Fibroblast of lung (primary cell): ENCODE results near the gene TSHZ2. TPM values are rescaled to one million over a fixed set of nuclear protein-coding genes. Genes with fewer than 3 reads are reported as not detected.

Experiments
- DNase-seq, 2 donors: peaks; one replicate each; pipeline versions ENCODE4 v3.0.0 to v3.0.0-alpha.2; 2010; ENCODE audit warnings: low read depth in 2 of 2
- H2AFZ ChIP-seq: 2 replicates; pipeline ENCODE4 v1.5.1; 2012; ENCODE audit warnings: low read length, control low read depth, inconsistent platforms
- H3K27ac ChIP-seq: 2 replicates; pipeline ENCODE4 v1.5.1; 2011; ENCODE audit warnings: low read length, control low read depth; ENCODE audit not compliant: insufficient read depth
- H3K27me3 ChIP-seq: 2 replicates; pipeline ENCODE4 v1.5.1; 2011; ENCODE audit warnings: mild to moderate bottlenecking, low read length; ENCODE audit not compliant: control insufficient read depth, insufficient read depth
- H3K36me3 ChIP-seq: 2 replicates; pipeline ENCODE4 v1.5.1; 2011; ENCODE audit warnings: low read length; ENCODE audit not compliant: control insufficient read depth, insufficient read depth
- H3K4me1 ChIP-seq: 2 replicates; pipeline ENCODE4 v1.5.1; 2011; ENCODE audit warnings: low read length; ENCODE audit not compliant: control insufficient read depth, insufficient read depth; ENCODE audit errors: extremely low read depth
- H3K4me2 ChIP-seq: 2 replicates; pipeline ENCODE4 v1.5.1; 2011; ENCODE audit warnings: low read length, control low read depth; ENCODE audit not compliant: insufficient read depth; ENCODE audit errors: extremely low read depth
- H3K4me3 ChIP-seq, 4 experiments: fragments of 200-600 bp in 1 of 4; sonication (generic) in 1 of 4; replicated peaks in 1 of 4; 2 replicates each; pipeline ENCODE4 v1.5.1; 2011 to 2016; ENCODE audit warnings: low read length in 4 of 4, low read depth in 3 of 4, mild to moderate bottlenecking in 3 of 4, control low read depth in 2 of 4, inconsistent platforms in 1 of 4, mixed read lengths in 1 of 4; ENCODE audit not compliant: insufficient read depth in 1 of 4; ENCODE audit errors: control extremely low read depth in 1 of 4
- H3K79me2 ChIP-seq: 2 replicates; pipeline ENCODE4 v1.5.1; 2012; ENCODE audit warnings: mild to moderate bottlenecking, low read length, inconsistent platforms; ENCODE audit not compliant: control insufficient read depth, insufficient read depth
- H3K9ac ChIP-seq: 2 replicates; pipeline ENCODE4 v1.5.1; 2011; ENCODE audit warnings: mild to moderate bottlenecking, low read length, control low read depth; ENCODE audit not compliant: insufficient read depth
- H3K9me3 ChIP-seq: 2 replicates; pipeline ENCODE4 v1.5.1; 2012; ENCODE audit warnings: low read depth, low read length; ENCODE audit not compliant: control insufficient read depth, insufficient read depth
- H4K20me1 ChIP-seq: 2 replicates; pipeline ENCODE4 v1.5.1; 2011; ENCODE audit warnings: low read length; ENCODE audit not compliant: control insufficient read depth, insufficient read depth; ENCODE audit errors: extremely low read depth
- EZH2 ChIP-seq: IDR thresholded peaks from 2 replicates; pipeline ENCODE4 v1.5.1; 2012; ENCODE audit warnings: low read length, control low read depth, mild to moderate bottlenecking; ENCODE audit errors: missing control alignments
- polyA plus RNA-seq, 2 donors: library from polyadenylated mRNA; depleted of rRNA in 1 of 2; stranded (reverse) in 1 of 2; unstranded in 1 of 2; fragments of >200 nt; gene quantifications; 2 replicates each; pipeline ENCODE4 v1.2.1, GENCODE V29; 2011 to 2012; ENCODE audit warnings: missing spikeins in 1 of 2
- total RNA-seq: library from RNA; depleted of rRNA; stranded (reverse); fragments of >200 nt; gene quantifications from 2 replicates; pipeline ENCODE4 v1.2.1, GENCODE V29; 2014
- TF ChIP-seq, protein P1 (sequence below), 2 donors: IDR thresholded peaks in 1 of 2; conservative IDR thresholded peaks in 1 of 2; 1 replicate in 1 of 2; 2 replicates in 1 of 2; pipeline ENCODE4 v1.5.1; 2011 to 2012; ENCODE audit warnings: low read length in 2 of 2, control low read depth in 1 of 2, inconsistent platforms in 1 of 2, low read depth in 1 of 2, mild to moderate bottlenecking in 1 of 2

The TSHZ2 gene
- total and polyA plus RNA-seq, 2 donors (not counting 1 experiment from before 2014, with no cell fraction given), result 0.15 to 2.6 TPM

GRCh38 chr20:53097791-53098190 is 125.6 kb downstream of the TSHZ2 start:
- TF ChIP-seq, protein P1, sequence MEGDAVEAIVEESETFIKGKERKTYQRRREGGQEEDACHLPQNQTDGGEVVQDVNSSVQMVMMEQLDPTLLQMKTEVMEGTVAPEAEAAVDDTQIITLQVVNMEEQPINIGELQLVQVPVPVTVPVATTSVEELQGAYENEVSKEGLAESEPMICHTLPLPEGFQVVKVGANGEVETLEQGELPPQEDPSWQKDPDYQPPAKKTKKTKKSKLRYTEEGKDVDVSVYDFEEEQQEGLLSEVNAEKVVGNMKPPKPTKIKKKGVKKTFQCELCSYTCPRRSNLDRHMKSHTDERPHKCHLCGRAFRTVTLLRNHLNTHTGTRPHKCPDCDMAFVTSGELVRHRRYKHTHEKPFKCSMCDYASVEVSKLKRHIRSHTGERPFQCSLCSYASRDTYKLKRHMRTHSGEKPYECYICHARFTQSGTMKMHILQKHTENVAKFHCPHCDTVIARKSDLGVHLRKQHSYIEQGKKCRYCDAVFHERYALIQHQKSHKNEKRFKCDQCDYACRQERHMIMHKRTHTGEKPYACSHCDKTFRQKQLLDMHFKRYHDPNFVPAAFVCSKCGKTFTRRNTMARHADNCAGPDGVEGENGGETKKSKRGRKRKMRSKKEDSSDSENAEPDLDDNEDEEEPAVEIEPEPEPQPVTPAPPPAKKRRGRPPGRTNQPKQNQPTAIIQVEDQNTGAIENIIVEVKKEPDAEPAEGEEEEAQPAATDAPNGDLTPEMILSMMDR (conservative IDR thresholded peaks at IDR 0.05 in 1 of 2, IDR thresholded peaks at IDR 0.05 in 1 of 2; ENCODE audit: low read depth in 1 of 2, low read length in 2 of 2), result no peak
- no peak for TF ChIP-seq EZH2
- H4K20me1 ChIP-seq, result no peaks in the 10 kb centered on the region
- H3K27me3 ChIP-seq, result no peaks in the 10 kb centered on the region
- H3K27ac ChIP-seq, result no peak overlapping the region
- H3K9me3 ChIP-seq, result no peaks in the 10 kb centered on the region
- no peak for DNase-seq
- no peak overlapping the region for H3K9ac ChIP-seq
- no peaks in the 10 kb centered on the region for H3K79me2 ChIP-seq
- H3K4me2 ChIP-seq, result no peak overlapping the region
- no peak overlapping the region for H3K4me3 ChIP-seq
- no peaks in the 10 kb centered on the region for H3K4me1 ChIP-seq
- H2AFZ ChIP-seq, result no peak overlapping the region
- H3K36me3 ChIP-seq, result no peaks in the 10 kb centered on the region

- H3K27me3 ChIP-seq, result no peaks in the 10 kb centered on the region
Measured at GRCh38 chr20:53098621-53099020, 126.5 kb downstream of the TSHZ2 start.

DNA sequence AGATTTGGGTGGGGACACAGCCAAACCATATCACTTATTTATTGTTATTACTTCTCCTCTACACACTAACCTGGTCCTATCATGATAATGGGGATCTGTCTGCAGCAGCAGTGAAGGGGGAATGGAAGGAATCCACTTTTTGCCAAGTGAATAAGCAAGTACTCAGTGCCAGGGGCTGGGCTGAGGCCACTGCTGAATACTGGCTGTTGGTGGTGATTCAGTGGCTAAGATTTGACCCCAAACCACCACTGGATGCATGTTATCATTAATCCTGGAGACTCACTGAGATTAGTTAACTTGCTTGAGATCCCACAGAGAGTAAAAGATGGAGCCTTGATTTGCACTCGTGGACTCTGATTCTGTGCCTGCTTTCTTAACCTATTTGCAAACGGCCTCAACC is 127.7 kb downstream of the TSHZ2 start:
- TF ChIP-seq, protein P1 (conservative IDR thresholded peaks at IDR 0.05 in 1 of 2, IDR thresholded peaks at IDR 0.05 in 1 of 2; ENCODE audit: low read depth in 1 of 2, low read length in 2 of 2), result no peak
- no peak for TF ChIP-seq EZH2
- Histone ChIP-seq H3K9me3 (no peaks in the 10 kb centered on the region), H3K27ac (no peak overlapping the region), H3K79me2 (no peaks in the 10 kb centered on the region), H4K20me1 (no peaks in the 10 kb centered on the region), H3K4me3 (no peak overlapping the region), H3K4me2 (no peak overlapping the region), H3K36me3 (no peaks in the 10 kb centered on the region), H3K9ac (no peak overlapping the region), H2AFZ (no peak overlapping the region), H3K27me3 (no peaks in the 10 kb centered on the region), H3K4me1 (no peaks in the 10 kb centered on the region)
- DNase-seq, result peak in 1 of 2 donors; percentile 91

More at GRCh38 chr20:53098621-53099020, 126.5 kb downstream of the TSHZ2 start:
- no peak overlapping the region for H2AFZ ChIP-seq
- no peaks in the 10 kb centered on the region for H3K36me3 ChIP-seq
- no peak overlapping the region for H3K27ac ChIP-seq
- no peaks in the 10 kb centered on the region for H3K4me1 ChIP-seq
- H3K79me2 ChIP-seq, result no peaks in the 10 kb centered on the region
- no peak overlapping the region for H3K4me2 ChIP-seq
- no peak overlapping the region for H3K4me3 ChIP-seq
- no peak for TF ChIP-seq EZH2
- TF ChIP-seq, protein P1 (conservative IDR thresholded peaks at IDR 0.05 in 1 of 2, IDR thresholded peaks at IDR 0.05 in 1 of 2; ENCODE audit: low read depth in 1 of 2, low read length in 2 of 2), result no peak
- H3K9ac ChIP-seq, result no peak overlapping the region
- no peaks in the 10 kb centered on the region for H3K9me3 ChIP-seq
- no peak for DNase-seq
- no peaks in the 10 kb centered on the region for H4K20me1 ChIP-seq
